A673 (cell line): Measurements from ENCODE around the gene TBCD.

Experiments
- CTCF ChIP-seq: fragments of 300-800, 200-600 bp; sonication (generic); conservative IDR thresholded peaks from 2 replicates; pipeline ENCODE4 v1.5.1; 2017; ENCODE audit warnings: low read depth, mild to moderate bottlenecking, antibody characterized with exemption, low read length, moderate library complexity, mixed read lengths
- EZH2 ChIP-seq: fragments of 200-600 bp; sonication (generic); IDR thresholded peaks from 2 replicates; pipeline ENCODE4 v1.6.1; 2017; ENCODE audit warnings: borderline replicate concordance, low read depth, mild to moderate bottlenecking, mixed read lengths, antibody characterized with exemption, low read length; ENCODE audit not compliant: poor library complexity, severe bottlenecking

DNA sequence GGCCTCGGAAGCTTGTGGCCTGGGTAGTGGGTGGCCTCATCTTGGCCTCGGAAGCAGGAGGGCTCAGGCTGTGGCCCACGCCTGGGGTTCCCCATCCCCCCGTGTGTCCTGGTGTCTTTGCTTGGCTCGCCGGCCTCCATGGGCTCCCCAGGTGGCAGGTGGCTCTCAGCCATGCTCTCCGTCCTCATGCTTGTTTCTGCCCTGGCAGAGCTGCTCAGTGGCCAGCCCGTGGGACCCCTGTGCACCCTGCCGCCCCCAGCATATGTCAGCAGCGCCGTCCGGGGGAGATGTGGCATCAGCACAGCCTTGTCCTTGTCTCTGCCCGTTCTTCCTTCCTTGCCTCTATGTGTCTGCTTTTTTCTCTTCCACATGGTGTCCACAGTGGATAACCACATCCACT, 38.5 kb downstream of the TBCD start:
- TF ChIP-seq CTCF: no peak
- no peak for TF ChIP-seq EZH2
